ENCODE measurements around the gene SLAMF7. TPM values are rescaled to one million over a fixed set of nuclear protein-coding genes. Genes with fewer than 3 reads are reported as not detected.

Gene SLAMF7
- total and polyA plus RNA-seq, 10 of the 15 experiments (the other 5 are each of a cell fraction or from before 2014, with no cell fraction given), result 66.6 to 284 (median 108) TPM

DNA sequence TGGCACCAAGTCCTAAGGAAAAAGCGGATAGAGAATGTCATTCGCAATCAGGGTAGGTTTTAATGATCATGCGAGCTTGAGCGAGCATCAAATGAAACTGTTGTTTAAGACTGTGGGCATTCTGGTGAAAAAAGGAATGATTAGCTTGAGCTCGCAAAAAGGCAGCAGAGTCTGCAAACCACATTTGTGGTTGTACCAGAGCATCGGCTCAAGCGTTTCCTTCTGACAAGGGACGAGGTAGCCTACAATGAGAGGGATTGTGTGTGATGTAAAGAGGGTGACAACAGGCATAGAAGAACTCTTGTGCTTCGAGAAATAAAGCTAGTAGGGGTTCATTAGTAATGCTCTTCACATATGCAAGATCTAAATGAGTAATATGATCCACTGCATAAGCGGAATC, 16.3 kb upstream of the SLAMF7 start:
- Histone ChIP-seq H3K27ac (ENCODE audit: control insufficient read depth, insufficient read depth) (no peak overlapping the region), H3K36me3 (ENCODE audit: control insufficient read depth in 2 of 2, insufficient read depth in 2 of 2, low read length in 1 of 2) (no peaks in the 10 kb centered on the region), H3K79me2 (ENCODE audit: control insufficient read depth, insufficient read depth, low read length) (no peaks in the 10 kb centered on the region; the same call in 1 of the 2 replicates), H3K9me3 (replicated peaks; ENCODE audit: control insufficient read depth, insufficient read depth, low read length) (no peaks in the 10 kb centered on the region), H2AFZ (ENCODE audit: control insufficient read depth, low read depth, low read length) (peak overlapping the region; percentile 24; the same call in 1 of the 2 replicates), H3K27me3 (replicated peaks in 1 of 2; ENCODE audit: control insufficient read depth in 2 of 2, insufficient read depth in 2 of 2, low read length in 1 of 2) (no peaks in the 10 kb centered on the region), H3K4me2 (ENCODE audit: control insufficient read depth, insufficient read depth) (no peak overlapping the region), H4K20me1 (ENCODE audit: control insufficient read depth, insufficient read depth) (no peaks in the 10 kb centered on the region), H3K4me3 (no peak overlapping the region), H3K9ac (ENCODE audit: control insufficient read depth, insufficient read depth, low read length) (no peak overlapping the region), H3K4me1 (ENCODE audit: control insufficient read depth, insufficient read depth, low read length) (peaks cover 30% of the 10 kb centered on the region)
- TF ChIP-seq GABPA (IDR thresholded peaks at IDR 0.05; ENCODE audit: low read depth) (no peak), RUNX3 (IDR thresholded peaks at IDR 0.05; ENCODE audit: low read length) (peak; percentile 62; the same call in 1 of the 2 replicates)
- DNase-seq (ENCODE audit: low read depth, low spot score), result no peak
- intact Hi-C loops (cut with micrococcal nuclease; ENCODE audit: unreplicated experiment), result no loop called here
- SMC1A ChIA-PET (ENCODE audit: uncharacterized antibody, unreplicated experiment), result interaction anchor here (0.7 to 10.8 kb wide), 18 partner anchors 9 to 294 kb away, joined by 3 to 301 read pairs (median 5); partner anchors contain the start of genes CD48, ITLN2 and SLAMF7
- WGBS (ENCODE audit: insufficient coverage, insufficient replicate concordance, low lambda C conversion rate, missing lambda C conversion rate), result 90% methylated on average over 10 of the region's 10 CpGs
- CTCF ChIA-PET, result interaction anchor here (1.0 to 10.9 kb wide), 21 partner anchors 9 to 294 kb away, joined by 3 to 209 read pairs (median 5); partner anchors contain the start of genes CD48, ITLN2 and SLAMF7
- no TSS peak for BruUV-seq (replicated peaks)
- no peak for ATAC-seq
- in situ Hi-C loops (cut with MboI), result no loop called here
- RAD21 ChIA-PET (ENCODE audit: unreplicated experiment), result interaction anchor here (1.0 to 8.5 kb wide), 14 partner anchors 11 to 294 kb away, joined by 3 to 74 read pairs (median 7); partner anchors contain the start of genes CD48 and ITLN2
- POLR2A ChIA-PET, result interaction anchor here (0.8 to 7.5 kb wide), 7 partner anchors 9 to 50 kb away, joined by 3 to 73 read pairs (median 7); partner anchors contain the start of genes CD48 and SLAMF7
- no peak for FAIRE-seq

DNA sequence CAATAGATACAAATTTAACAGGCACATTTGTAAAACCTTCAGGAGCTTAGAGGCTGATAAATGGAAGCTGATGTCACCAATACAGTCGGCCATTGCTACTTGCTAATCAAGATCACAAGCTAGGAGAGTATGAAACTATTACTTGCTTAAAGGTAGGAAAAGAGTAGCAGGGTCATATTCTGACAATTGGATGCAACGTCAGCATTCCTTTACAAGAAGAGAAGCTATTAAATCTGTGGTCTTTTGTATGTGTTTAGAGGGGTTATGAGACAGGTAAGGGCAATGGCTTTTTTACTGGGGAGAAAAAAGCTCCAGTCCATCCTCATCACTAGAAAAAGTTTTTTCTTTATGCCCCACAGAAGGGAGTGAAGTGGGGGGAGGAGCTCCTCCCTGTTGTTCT, 15.7 kb upstream of the SLAMF7 start:
- Histone ChIP-seq H3K27ac (ENCODE audit: control insufficient read depth, insufficient read depth) (no peak overlapping the region), H3K4me3 (no peak overlapping the region), H3K9ac (ENCODE audit: control insufficient read depth, insufficient read depth, low read length) (no peak overlapping the region), H3K9me3 (replicated peaks; ENCODE audit: control insufficient read depth, insufficient read depth, low read length) (no peaks in the 10 kb centered on the region), H3K36me3 (ENCODE audit: control insufficient read depth in 2 of 2, insufficient read depth in 2 of 2, low read length in 1 of 2) (no peaks in the 10 kb centered on the region), H3K4me1 (ENCODE audit: control insufficient read depth, insufficient read depth, low read length) (peaks cover 35% of the 10 kb centered on the region), H2AFZ (ENCODE audit: control insufficient read depth, low read depth, low read length) (no peak overlapping the region), H3K79me2 (ENCODE audit: control insufficient read depth, insufficient read depth, low read length) (no peaks in the 10 kb centered on the region; the same call in 1 of the 2 replicates), H3K27me3 (replicated peaks in 1 of 2; ENCODE audit: control insufficient read depth in 2 of 2, insufficient read depth in 2 of 2, low read length in 1 of 2) (no peaks in the 10 kb centered on the region), H3K4me2 (ENCODE audit: control insufficient read depth, insufficient read depth) (no peak overlapping the region), H4K20me1 (ENCODE audit: control insufficient read depth, insufficient read depth) (no peaks in the 10 kb centered on the region)
- ChIA-PET POLR2A (interaction anchor here (0.7 to 7.5 kb wide), 8 partner anchors 10 to 105 kb away, joined by 3 to 73 read pairs (median 6); partner anchors contain the start of genes CD48 and SLAMF7), RAD21 (ENCODE audit: unreplicated experiment) (interaction anchor here (1.0 to 8.5 kb wide), 14 partner anchors 11 to 295 kb away, joined by 3 to 74 read pairs (median 7); partner anchors contain the start of genes CD48 and ITLN2), CTCF (interaction anchor here (1.0 to 10.9 kb wide), 23 partner anchors 10 to 295 kb away, joined by 3 to 209 read pairs (median 5); partner anchors contain the start of genes CD48, ITLN2 and SLAMF7), SMC1A (ENCODE audit: uncharacterized antibody, unreplicated experiment) (interaction anchor here (0.6 to 10.8 kb wide), 21 partner anchors 10 to 295 kb away, joined by 3 to 301 read pairs (median 4); partner anchors contain the start of genes CD48, ITLN2 and SLAMF7)
- no peak for DNase-seq (ENCODE audit: low read depth, low spot score)
- 98% methylated on average over 2 of the region's 2 CpGs for WGBS (ENCODE audit: insufficient coverage, insufficient replicate concordance, low lambda C conversion rate, missing lambda C conversion rate)
- ATAC-seq, result no peak
- in situ Hi-C loops (cut with MboI), result no loop called here
- no TSS peak for BruUV-seq (replicated peaks)
- FAIRE-seq, result no peak
- intact Hi-C loops (cut with micrococcal nuclease; ENCODE audit: unreplicated experiment), result no loop called here
- TF ChIP-seq, protein P1, sequence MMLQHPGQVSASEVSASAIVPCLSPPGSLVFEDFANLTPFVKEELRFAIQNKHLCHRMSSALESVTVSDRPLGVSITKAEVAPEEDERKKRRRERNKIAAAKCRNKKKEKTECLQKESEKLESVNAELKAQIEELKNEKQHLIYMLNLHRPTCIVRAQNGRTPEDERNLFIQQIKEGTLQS (IDR thresholded peaks at IDR 0.05; ENCODE audit: borderline replicate concordance, extremely low read depth, low read depth, low read length), result no peak
- TF ChIP-seq ZNF274 (IDR thresholded peaks at IDR 0.05; ENCODE audit: insufficient read depth, insufficient read length) (no peak), YBX1 (IDR thresholded peaks at IDR 0.05) (no peak), PAX5 (IDR thresholded peaks at IDR 0.05; ENCODE audit: borderline replicate concordance, low read depth, low read length) (no peak), POU2F2 (IDR thresholded peaks at IDR 0.05; ENCODE audit: borderline replicate concordance, low read depth, low read length) (no peak), SREBF2 (IDR thresholded peaks at IDR 0.05; ENCODE audit: low read length) (no peak), SMAD1 (IDR thresholded peaks at IDR 0.05; ENCODE audit: low read depth, partially characterized antibody) (no peak)
- TF ChIP-seq, protein P2, sequence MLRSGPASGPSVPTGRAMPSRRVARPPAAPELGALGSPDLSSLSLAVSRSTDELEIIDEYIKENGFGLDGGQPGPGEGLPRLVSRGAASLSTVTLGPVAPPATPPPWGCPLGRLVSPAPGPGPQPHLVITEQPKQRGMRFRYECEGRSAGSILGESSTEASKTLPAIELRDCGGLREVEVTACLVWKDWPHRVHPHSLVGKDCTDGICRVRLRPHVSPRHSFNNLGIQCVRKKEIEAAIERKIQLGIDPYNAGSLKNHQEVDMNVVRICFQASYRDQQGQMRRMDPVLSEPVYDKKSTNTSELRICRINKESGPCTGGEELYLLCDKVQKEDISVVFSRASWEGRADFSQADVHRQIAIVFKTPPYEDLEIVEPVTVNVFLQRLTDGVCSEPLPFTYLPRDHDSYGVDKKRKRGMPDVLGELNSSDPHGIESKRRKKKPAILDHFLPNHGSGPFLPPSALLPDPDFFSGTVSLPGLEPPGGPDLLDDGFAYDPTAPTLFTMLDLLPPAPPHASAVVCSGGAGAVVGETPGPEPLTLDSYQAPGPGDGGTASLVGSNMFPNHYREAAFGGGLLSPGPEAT (IDR thresholded peaks at IDR 0.05; ENCODE audit: low read depth), result no peak
- TF ChIP-seq, protein P3, sequence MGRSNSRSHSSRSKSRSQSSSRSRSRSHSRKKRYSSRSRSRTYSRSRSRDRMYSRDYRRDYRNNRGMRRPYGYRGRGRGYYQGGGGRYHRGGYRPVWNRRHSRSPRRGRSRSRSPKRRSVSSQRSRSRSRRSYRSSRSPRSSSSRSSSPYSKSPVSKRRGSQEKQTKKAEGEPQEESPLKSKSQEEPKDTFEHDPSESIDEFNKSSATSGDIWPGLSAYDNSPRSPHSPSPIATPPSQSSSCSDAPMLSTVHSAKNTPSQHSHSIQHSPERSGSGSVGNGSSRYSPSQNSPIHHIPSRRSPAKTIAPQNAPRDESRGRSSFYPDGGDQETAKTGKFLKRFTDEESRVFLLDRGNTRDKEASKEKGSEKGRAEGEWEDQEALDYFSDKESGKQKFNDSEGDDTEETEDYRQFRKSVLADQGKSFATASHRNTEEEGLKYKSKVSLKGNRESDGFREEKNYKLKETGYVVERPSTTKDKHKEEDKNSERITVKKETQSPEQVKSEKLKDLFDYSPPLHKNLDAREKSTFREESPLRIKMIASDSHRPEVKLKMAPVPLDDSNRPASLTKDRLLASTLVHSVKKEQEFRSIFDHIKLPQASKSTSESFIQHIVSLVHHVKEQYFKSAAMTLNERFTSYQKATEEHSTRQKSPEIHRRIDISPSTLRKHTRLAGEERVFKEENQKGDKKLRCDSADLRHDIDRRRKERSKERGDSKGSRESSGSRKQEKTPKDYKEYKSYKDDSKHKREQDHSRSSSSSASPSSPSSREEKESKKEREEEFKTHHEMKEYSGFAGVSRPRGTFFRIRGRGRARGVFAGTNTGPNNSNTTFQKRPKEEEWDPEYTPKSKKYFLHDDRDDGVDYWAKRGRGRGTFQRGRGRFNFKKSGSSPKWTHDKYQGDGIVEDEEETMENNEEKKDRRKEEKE (IDR thresholded peaks at IDR 0.05), result no peak

Measured in GM12878 (cell line).